ENCODE data around the gene BST1.

Gene BST1

GRCh38 chr4:15702941-15703403 lies at the start of gene BST1:
BST1 (plus strand) TSS chr4:15703065; CDS start chr4:15703145, 80 bp downstream.
- TF ChIP-seq CTCF (IDR thresholded peaks at IDR 0.05; ENCODE audit: low read length, missing control alignments): no peak
- DNase-seq (ENCODE audit: low read depth): peak; percentile 64
- H3K4me3 ChIP-seq (replicated peaks; ENCODE audit: low read depth, low read length): peak within 1 kb of the TSS; percentile 54

GRCh38 chr4:15653420-15653819 lies 49.4 kb upstream of the BST1 start:
- no peak for DNase-seq (ENCODE audit: low read depth)
- TF ChIP-seq CTCF (IDR thresholded peaks at IDR 0.05; ENCODE audit: low read length, missing control alignments): no peak

GRCh38 chr4:15653864-15654592 lies 48.8 kb upstream of the BST1 start:
- no peak for TF ChIP-seq CTCF (IDR thresholded peaks at IDR 0.05; ENCODE audit: low read length, missing control alignments)
- H3K4me3 ChIP-seq (replicated peaks; ENCODE audit: low read depth, low read length): peak overlapping the region; percentile 73
- DNase-seq (ENCODE audit: low read depth): peak; percentile 71

More at GRCh38 chr4:15653420-15653819, 49.4 kb upstream of the BST1 start:
- peak overlapping the region; percentile 73 for H3K4me3 ChIP-seq (replicated peaks; ENCODE audit: low read depth, low read length)

GRCh38 chr4:15654593-15655222 lies 48.2 kb upstream of the BST1 start:
- no peak for TF ChIP-seq CTCF (IDR thresholded peaks at IDR 0.05; ENCODE audit: low read length, missing control alignments)
- peak overlapping the region; percentile 73 for H3K4me3 ChIP-seq (replicated peaks; ENCODE audit: low read depth, low read length)
- peak; percentile 34 for DNase-seq (ENCODE audit: low read depth)

- peak; percentile 86 for DNase-seq (ENCODE audit: low read depth)
- TF ChIP-seq CTCF (IDR thresholded peaks at IDR 0.05; ENCODE audit: low read length, missing control alignments): no peak
- H3K4me3 ChIP-seq (replicated peaks; ENCODE audit: low read depth, low read length): peak within 1 kb of the TSS; percentile 73
Observed at GRCh38 chr4:15655223-15656037, 47.4 kb upstream of the BST1 start, which contains the start of gene FBXL5. FBXL5 (minus strand) TSS chr4:15655357; CDS start chr4:15655287, 70 bp downstream.

- peak overlapping the region; percentile 52 for H3K4me3 ChIP-seq (replicated peaks; ENCODE audit: low read depth, low read length)
- DNase-seq (ENCODE audit: low read depth): peak; percentile 33
- TF ChIP-seq CTCF (IDR thresholded peaks at IDR 0.05; ENCODE audit: low read length, missing control alignments): no peak
Observed at GRCh38 chr4:15656038-15656470, 46.8 kb upstream of the BST1 start.

All from fibroblast of pulmonary artery (primary cell).